ENCODE data around the gene YY1. TPM values are rescaled to one million over a fixed set of nuclear protein-coding genes. Genes with fewer than 3 reads are reported as not detected.

The YY1 gene
- total RNA-seq, 1 experiment from 2014 or later: 83.1 TPM

GRCh38 chr14:100328495-100329163 is 89.7 kb downstream of the YY1 start:
- ATAC-seq (no peak), DNase-seq (ENCODE audit: low spot score) (no peak)
- no peak for TF ChIP-seq ATF1 (CRISPR knock-in tag; IDR thresholded peaks at IDR 0.05)
- TF ChIP-seq GABPB1 (CRISPR knock-in tag; IDR thresholded peaks at IDR 0.05): peak; percentile 23; the same call in 1 of the 2 replicates
- Mint-ChIP-seq H3K27me3 (ENCODE audit: low read depth) (no peaks in the 10 kb centered on the region), H3K4me1 (no peaks in the 10 kb centered on the region), H3K4me3 (no peak overlapping the region), H3K27ac (no peak overlapping the region; the same call in 1 of the 2 replicates), H3K36me3 (no peaks in the 10 kb centered on the region), H3K9me3 (no peaks in the 10 kb centered on the region)
- ChIA-PET POLR2A (no interaction called here), CTCF (no interaction called here)

GRCh38 chr14:100329233-100330006 is 90.5 kb downstream of the YY1 start:
- Mint-ChIP-seq H3K4me3 (no peak overlapping the region), H3K36me3 (peaks cover under 1% of the 10 kb centered on the region; the same call in 1 of the 2 replicates), H3K4me1 (no peaks in the 10 kb centered on the region), H3K27me3 (ENCODE audit: low read depth) (no peaks in the 10 kb centered on the region), H3K9me3 (no peaks in the 10 kb centered on the region), H3K27ac (no peak overlapping the region)
- no peak for ATAC-seq
- ChIA-PET CTCF (interaction anchor here (1.2 kb wide), 1 partner anchor 24 kb away, joined by 5 read pairs; no protein-coding TSS in a partner anchor), POLR2A (no interaction called here)
- DNase-seq (ENCODE audit: low spot score): no peak
- TF ChIP-seq CBFB (CRISPR knock-in tag; IDR thresholded peaks at IDR 0.05; ENCODE audit: low read depth): no peak
- TF ChIP-seq MYBL2 (CRISPR knock-in tag; IDR thresholded peaks at IDR 0.05): no peak
- TF ChIP-seq USF2 (CRISPR knock-in tag; IDR thresholded peaks at IDR 0.05): no peak
- no peak for TF ChIP-seq JUN (CRISPR knock-in tag; IDR thresholded peaks at IDR 0.05)
- TF ChIP-seq IRF2 (CRISPR knock-in tag; IDR thresholded peaks at IDR 0.05; ENCODE audit: borderline replicate concordance, low read depth): no peak
- no peak for TF ChIP-seq PRDM15 (CRISPR knock-in tag; IDR thresholded peaks at IDR 0.05)
- TF ChIP-seq ZNF671 (CRISPR knock-in tag; IDR thresholded peaks at IDR 0.05): no peak
- no peak for TF ChIP-seq JAZF1 (CRISPR knock-in tag; IDR thresholded peaks at IDR 0.05)
- TF ChIP-seq ATF3 (CRISPR knock-in tag; conservative IDR thresholded peaks at IDR 0.05): no peak
- TF ChIP-seq ZNF232 (CRISPR knock-in tag; IDR thresholded peaks at IDR 0.05): no peak
- TF ChIP-seq ZNF423 (CRISPR knock-in tag; IDR thresholded peaks at IDR 0.05): no peak
- TF ChIP-seq ARID4B (CRISPR knock-in tag; IDR thresholded peaks at IDR 0.05; ENCODE audit: borderline replicate concordance): no peak
- no peak for TF ChIP-seq STAT6 (CRISPR knock-in tag; conservative IDR thresholded peaks at IDR 0.05; ENCODE audit: low read depth)
- no peak for TF ChIP-seq KAT7 (CRISPR knock-in tag; IDR thresholded peaks at IDR 0.05; ENCODE audit: borderline replicate concordance)
- no peak for TF ChIP-seq EMX1 (CRISPR knock-in tag; IDR thresholded peaks at IDR 0.05)
- no peak for TF ChIP-seq NFYB (CRISPR knock-in tag; conservative IDR thresholded peaks at IDR 0.05; ENCODE audit: low read depth)
- no peak for TF ChIP-seq OVOL2 (CRISPR knock-in tag; IDR thresholded peaks at IDR 0.05; ENCODE audit: borderline replicate concordance)
- no peak for TF ChIP-seq E2F1 (CRISPR knock-in tag; IDR thresholded peaks at IDR 0.05)
